ENCODE data around the gene LAMA3.

The LAMA3 gene

GRCh38 chr18:23689031-23689615 lies at the start of gene LAMA3:
Gene LAMA3 (plus strand): TSS chr18:23689453. CDS start chr18:23689684, 231 bp downstream.
- DNase-seq (ENCODE audit: low spot score): peak; percentile 78

- DNase-seq (ENCODE audit: low spot score): no peak
These were observed 49.2 kb upstream of the LAMA3 start for GRCh38 chr18:23640052-23640451.

- DNase-seq (ENCODE audit: low spot score): no peak
These were observed 48.0 kb upstream of the LAMA3 start for GRCh38 chr18:23641143-23641720.

- no peak for DNase-seq (ENCODE audit: low spot score)
These were observed 47.2 kb upstream of the LAMA3 start for GRCh38 chr18:23641937-23642666.

GRCh38 chr18:23643815-23644490 lies 45.3 kb upstream of the LAMA3 start:
- no peak for DNase-seq (ENCODE audit: low spot score)

GRCh38 chr18:23645568-23646175 lies 43.6 kb upstream of the LAMA3 start:
- no peak for DNase-seq (ENCODE audit: low spot score)

GRCh38 chr18:23646282-23646681 lies 43.0 kb upstream of the LAMA3 start:
- no peak for DNase-seq (ENCODE audit: low spot score)

GRCh38 chr18:23648456-23648855 lies 40.8 kb upstream of the LAMA3 start:
- DNase-seq (ENCODE audit: low spot score): no peak

- DNase-seq (ENCODE audit: low spot score): no peak
These were observed 40.2 kb upstream of the LAMA3 start for GRCh38 chr18:23648940-23649607.

- DNase-seq (ENCODE audit: low spot score): peak; percentile 90
These were observed 38.0 kb upstream of the LAMA3 start for GRCh38 chr18:23650968-23651927.

GRCh38 chr18:23652232-23652631 lies 37.0 kb upstream of the LAMA3 start:
- DNase-seq (ENCODE audit: low spot score): no peak

- peak; percentile 30 for DNase-seq (ENCODE audit: low spot score)
These were observed 31.0 kb upstream of the LAMA3 start for GRCh38 chr18:23658285-23658684.

GRCh38 chr18:23661735-23662308 lies 27.4 kb upstream of the LAMA3 start:
- no peak for DNase-seq (ENCODE audit: low spot score)

- DNase-seq (ENCODE audit: low spot score): peak; percentile 85
These were observed 26.7 kb upstream of the LAMA3 start, which contains the start of gene ANKRD29 for GRCh38 chr18:23662309-23663263. Gene ANKRD29 (minus strand): TSS chr18:23662911. CDS start chr18:23662730, 181 bp downstream.

- no peak for DNase-seq (ENCODE audit: low spot score)
These were observed 24.6 kb upstream of the LAMA3 start for GRCh38 chr18:23664674-23665073.

- no peak for DNase-seq (ENCODE audit: low spot score)
These were observed 22.1 kb upstream of the LAMA3 start for GRCh38 chr18:23667114-23667513.

GRCh38 chr18:23668731-23669130 lies 20.5 kb upstream of the LAMA3 start:
- DNase-seq (ENCODE audit: low spot score): no peak

GRCh38 chr18:23669202-23669766 lies 20.0 kb upstream of the LAMA3 start:
- DNase-seq (ENCODE audit: low spot score): no peak

Data from AG20443 (cell line).